ENCODE measurements around the gene ASB15.
"Not testable (repeated sequence)": the region's sequence is repeated elsewhere in the genome, so short reads cannot be mapped to it uniquely, and the experiment has no call there.

Gene ASB15

DNA sequence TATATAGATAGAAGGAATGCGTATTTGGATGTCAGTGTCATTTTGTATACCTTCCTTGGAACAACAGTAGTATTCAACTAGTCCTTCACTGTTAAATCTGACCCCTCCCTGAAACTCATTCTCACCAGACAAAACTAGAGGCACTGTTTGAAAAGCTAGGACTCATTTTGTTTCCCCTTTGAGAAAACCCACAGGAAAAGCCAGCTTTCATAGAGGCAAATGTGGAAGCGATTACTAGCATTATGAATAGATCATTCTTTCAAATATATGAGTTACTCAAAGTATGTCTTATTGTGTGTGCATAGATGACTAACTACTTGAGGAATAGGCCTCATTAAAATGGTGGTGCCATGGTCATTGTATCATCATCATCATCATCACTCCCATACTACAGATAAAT is 1.9 kb upstream of the ASB15 start:
- DNase-seq, result no peak

DNA sequence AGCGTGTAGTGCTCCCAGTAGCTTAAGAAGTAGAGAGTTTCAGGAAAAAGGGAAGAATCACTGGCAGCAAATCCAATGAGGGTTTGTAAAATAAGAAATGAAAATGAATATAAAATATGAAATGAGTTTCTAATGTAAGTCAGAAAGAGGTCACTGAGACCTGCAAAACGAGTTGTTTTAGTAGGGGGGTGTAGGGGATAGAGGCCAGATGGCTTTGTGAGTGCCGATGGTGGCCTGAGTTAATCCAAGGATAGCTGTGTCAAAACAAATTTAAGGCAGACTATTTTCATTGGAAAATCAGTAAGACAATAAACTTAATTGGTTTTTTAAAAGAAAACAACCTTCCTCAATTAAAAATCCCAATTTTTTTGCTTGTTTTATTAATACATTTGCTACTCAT is 745 bp upstream of the ASB15 start:
- DNase-seq, result no peak

DNA sequence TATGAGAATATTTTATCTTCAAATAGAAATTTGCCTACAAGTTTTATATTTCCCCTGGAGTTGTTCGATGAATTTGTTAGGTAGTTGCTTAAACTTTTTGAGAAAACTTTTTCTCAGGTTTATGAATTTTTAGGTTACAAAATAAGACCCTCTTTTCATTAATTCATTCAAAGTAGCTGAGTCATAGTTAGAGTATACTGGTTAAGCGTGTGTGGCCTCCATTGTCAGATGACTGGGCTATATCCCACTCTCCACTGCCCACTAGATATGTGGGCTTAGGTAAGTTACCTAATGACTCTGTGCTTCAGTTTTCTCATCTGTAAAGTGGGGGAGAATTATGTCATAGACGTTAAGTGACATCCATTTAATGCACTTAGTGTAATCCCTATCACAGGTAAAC is 1.0 kb downstream of the ASB15 start:
- no peak for DNase-seq

DNA sequence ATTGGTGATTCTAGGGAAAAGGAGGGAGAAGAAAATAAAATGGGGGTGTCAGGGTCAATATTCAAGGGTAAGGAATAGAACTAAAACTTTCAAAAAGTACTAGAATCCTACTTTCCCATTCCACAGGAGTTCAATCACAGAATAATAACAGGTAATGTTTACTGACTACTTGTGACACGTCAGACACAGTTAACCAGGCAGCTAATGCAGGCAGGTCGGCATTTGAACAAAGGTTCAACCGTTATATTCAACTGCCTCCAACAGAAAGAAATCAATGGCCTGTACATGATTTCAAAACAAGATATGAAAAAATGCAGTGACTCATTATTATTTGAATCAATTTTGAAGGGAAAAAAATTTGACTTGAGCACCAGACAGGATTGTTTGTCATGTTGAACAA is 3.1 kb downstream of the ASB15 start:
- DNase-seq, result no peak

DNA sequence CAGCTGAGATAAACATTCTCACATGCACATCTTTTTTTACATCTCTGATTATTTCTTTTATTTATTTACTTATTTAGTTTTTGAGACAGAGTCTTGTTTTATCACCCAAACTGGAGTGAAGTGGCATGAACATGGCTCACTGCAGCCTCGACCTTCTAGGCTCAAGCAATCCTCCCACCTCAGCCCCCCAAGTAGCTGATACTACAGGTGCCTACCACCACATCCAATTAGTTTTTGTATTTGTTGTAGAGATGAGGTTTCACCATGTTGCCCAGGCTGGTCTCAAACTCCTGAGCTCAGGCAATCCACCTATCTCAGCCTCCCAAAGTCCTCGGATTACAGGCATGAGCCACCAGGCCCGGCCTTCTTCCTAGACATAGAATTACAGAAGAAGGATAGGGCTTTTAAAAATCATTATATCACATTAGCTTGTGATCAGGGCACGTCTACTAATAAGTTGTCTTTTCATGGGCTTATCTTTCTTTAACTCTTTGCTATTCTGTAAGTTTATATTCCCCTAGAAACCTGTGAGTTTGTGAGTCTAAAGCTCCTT is 5.9 kb downstream of the ASB15 start:
- no peak for DNase-seq

DNA sequence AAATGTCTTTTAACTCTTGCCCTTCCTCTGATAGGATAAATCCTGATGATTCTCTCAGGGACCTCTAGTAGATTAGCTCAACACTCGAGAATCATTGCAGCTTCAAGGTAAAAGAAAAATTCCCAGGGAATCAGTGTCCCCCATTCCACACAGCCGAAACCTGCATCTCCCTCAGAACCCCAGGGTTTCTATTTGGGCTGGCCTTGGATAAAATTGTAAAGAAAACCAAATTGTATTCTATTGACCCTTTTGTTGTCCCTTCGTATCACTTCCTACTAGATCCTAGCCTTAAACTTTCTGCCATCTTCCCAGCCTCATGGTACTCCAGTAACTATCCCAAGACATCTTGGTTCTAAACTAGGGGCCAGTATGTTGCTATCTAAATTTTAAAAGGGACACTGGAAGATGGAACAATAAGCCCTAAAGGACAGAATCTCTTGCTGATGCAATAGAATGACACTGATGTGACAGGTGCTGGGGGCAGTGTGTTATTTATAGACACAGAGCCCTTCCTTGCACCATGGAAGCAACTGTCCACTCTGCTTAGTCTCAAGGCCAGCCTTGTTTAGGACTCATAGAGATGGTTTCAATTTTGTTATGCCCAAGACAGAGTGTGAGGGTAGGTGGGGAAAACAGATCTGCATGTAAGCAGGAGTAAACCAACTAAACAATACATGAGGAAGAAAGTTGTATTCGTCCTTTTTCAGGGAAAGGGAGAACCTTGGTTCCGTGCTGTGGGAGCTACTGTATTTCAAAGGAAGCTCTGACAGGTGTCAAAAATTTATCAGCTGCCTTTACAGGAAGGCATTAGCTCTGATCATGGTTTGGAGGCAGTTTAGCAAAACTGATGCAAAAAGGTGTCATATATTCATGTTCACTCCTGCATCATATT is 7.6 kb downstream of the ASB15 start:
- DNase-seq, result no peak

DNA sequence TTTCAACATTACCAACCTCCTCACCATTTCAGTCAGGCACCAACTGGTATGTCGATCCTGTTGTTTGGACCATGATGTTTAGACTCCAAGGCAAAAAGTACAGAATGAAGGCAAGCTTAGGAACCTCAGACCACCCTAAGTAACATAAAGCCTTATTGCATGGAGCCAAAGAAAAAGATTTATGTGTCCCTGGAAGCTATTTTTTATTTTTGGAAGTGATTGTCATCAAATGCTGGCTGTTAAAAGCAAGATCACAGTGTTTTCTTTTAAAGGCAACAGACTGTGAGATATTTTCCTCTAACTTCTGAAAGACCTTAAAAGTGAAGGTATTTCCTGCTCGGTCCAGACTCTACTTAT is 8.2 kb downstream of the ASB15 start:
- DNase-seq, result no peak

DNA sequence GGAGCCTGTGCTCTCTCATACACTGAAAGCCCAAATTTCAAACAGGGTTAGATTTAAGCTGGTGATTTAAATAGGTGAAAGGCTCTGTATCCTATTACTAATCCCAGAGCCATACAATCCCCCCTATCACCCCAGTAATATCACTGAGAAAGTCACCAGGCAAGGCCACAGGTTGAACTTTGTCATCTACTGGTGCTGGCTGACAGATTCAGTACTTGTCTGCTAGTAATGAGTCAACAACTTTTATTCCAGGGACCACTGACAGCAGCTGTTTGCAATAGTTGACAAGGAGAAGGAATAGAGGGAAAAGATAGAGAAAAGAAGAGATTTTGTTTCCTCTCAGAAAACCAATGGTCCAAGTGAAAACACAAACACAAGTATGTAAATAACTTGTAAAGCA is 10.4 kb downstream of the ASB15 start:
- no peak for DNase-seq

DNA sequence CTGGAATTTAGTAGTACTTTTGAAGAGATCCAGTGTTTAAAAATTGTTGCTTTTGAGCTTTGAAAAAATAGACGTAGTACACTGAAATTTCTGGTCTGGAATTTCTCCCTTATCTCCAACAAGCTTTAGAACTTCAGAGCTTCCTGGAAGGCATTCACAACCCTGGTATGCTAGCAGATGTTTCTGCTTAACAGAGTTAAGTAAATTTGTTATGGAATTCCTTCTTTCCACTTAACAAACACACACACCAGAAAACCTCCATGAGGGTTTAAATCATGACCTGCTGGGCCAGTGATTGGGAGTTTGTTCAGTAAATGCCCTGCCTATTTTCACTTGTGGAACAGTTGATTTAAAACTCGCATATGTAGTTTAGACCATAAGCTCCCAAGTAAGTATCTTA is 13.7 kb downstream of the ASB15 start:
- no peak for DNase-seq

DNA sequence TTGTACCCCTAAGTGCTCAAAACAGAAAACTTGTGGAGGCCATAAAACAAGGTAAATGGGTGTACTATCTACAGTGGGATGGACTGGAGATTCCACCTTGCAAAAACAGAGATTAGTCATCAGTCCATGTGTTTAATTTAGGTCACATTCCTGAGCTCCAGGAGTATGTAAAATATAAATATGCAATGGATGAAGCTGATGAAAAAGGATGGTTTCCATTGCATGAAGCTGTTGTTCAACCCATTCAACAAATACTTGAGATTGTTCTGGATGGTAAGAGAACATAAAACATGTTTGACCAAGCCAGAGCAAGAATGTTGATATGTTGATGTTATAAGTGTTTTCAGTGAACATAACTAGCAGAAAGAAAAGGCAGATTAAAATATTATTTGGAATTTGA is 14.6 kb downstream of the ASB15 start:
- no peak for DNase-seq

DNA sequence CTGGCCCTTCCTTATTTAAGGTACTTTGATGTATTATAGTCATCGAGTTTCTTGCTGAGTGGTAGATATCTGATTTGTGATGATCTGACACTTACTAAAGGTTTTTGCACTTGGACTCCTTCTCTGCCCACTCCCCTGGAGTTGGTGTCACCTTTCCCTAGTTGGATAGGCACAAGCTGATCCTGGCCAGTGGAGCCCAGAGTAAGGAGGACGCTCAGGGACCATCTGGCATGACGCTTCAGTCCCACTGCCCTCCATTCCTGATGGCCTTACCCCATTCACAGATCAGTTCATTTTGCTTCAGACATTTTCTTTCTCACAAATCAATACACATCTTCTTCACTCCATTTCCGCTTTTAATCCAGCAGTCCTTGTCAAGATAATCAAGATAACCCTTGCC is 20.1 kb downstream of the ASB15 start:
- DNase-seq, result no peak

DNA sequence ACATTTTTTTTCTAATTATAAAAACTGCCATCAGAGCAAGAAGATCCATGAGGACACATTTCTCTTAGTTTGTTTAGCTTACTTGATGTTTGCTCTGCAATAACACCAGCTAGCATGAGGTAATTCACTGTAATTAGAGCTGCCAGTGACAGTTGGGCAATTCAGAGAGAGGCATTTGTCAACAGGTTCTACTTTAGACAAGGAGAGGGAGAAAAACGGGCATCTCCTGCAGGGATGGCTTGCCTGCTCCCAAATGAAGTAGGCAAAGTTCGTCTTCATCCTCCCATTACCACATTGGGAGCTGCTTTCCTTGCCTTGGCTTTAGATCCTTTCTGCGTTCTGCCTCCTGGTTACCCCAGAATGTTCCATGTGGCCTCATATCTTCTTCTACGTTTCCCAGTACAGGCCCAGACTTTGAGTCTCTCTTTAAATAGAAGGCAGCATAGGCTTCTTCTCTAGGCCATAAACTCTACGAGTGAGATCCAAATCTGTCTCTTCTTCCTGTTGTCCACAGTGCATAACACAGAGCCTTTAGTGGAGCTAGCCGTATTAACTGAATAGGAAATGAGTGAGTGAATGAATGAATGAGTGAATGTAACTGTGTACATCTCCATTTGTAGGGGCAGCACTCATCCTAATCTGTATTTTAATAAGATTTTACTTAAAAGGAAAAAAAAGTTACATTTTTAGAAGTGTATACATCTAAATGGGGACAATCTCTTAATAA is 21.2 kb downstream of the ASB15 start:
- DNase-seq, result no peak

DNA sequence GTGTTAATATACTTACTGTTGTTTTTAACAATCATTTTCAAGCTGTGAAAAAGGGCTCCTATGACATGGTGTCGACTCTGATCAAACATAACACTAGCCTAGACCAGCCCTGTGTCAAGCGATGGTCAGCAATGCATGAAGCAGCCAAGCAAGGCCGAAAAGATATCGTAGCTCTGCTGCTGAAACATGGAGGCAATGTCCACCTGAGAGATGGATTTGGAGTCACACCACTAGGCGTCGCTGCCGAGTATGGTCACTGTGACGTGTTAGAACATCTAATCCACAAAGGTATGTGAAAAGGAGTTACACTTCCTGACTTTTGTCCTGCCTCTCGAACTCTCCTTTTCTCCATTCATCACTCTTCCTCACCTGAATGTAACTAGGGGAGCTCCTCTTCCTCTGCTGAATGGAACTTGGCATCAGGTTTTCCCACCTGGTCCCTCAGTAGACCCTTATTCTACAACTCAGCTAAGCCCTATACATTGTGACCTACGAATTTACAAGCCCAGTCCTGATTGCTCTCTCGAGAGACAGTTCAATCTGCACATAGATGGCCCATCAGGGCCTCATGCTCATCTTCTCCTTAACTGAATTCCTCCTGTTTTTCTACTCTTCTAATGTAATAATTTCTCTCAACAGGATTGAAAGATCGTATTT is 23.0 kb downstream of the ASB15 start:
- peak; percentile 65 for DNase-seq

DNA sequence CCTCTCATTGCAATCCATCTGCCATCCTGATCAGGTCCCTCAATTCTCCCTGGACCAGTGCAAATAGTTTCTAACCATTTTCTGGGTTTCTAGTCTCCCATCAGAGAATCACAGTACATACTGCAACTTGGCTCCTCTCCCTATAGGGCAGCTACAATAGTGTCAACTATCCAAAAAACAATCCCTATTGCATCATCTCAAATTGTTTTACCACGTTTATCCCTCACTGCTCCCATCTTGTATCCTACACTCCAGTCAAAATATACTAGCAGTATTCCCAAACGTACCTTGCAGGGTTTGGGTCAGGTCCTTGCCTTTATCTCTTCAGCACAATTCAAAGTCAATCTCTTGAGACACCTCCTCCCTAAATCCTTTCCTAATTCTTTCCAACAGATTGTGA is 23.6 kb downstream of the ASB15 start:
- no peak for DNase-seq

DNA sequence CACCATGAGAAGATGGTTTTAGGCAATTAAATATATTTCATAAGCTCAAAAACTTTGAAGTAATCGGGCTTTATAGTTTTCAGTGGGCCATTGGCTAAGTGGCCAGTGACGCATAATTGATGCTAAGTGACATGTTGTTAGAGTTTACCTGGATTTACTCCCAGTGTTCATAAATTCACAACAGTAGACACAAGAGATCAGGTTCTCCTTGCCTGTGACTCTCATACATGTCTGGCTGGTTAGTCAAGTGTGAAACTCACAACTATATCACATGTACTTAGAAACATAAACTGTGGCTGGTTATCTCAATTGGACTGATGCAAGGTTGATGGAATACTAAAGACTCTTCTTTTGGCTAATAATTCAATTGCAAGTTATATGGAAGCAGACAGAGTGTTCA is 26.2 kb downstream of the ASB15 start:
- no peak for DNase-seq

DNA sequence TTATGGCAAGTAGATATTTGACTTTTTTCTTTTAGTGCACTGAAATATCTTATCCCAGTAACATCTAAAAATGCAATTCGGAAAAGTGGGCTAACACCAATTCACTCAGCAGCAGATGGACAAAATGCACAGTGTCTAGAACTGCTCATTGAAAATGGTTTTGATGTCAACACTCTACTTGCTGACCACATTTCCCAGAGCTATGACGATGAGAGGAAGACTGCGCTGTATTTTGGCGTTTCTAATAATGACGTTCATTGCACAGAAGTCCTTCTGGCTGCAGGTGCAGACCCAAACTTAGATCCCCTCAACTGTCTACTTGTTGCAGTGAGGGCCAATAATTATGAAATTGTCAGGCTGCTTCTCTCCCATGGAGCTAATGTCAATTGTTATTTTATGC is 27.2 kb downstream of the ASB15 start:
- DNase-seq, result no peak

DNA sequence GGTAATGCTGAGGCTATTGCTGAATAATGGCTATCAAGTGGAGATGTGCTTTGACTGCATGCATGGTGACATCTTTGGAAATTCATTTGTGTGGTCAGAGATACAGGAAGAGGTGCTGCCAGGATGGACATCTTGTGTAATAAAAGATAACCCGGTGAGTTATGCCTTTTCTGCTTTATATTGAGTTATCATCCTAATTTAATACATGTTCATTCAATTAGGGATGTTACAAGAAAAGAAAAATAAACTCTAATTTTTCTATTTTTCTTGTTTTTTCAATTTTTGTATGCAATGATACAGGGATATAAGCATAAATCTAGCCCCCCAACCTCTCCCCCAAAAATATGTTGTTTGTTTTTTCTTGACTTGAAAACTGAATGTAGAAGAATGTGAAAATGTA is 27.7 kb downstream of the ASB15 start:
- DNase-seq, result no peak

DNA sequence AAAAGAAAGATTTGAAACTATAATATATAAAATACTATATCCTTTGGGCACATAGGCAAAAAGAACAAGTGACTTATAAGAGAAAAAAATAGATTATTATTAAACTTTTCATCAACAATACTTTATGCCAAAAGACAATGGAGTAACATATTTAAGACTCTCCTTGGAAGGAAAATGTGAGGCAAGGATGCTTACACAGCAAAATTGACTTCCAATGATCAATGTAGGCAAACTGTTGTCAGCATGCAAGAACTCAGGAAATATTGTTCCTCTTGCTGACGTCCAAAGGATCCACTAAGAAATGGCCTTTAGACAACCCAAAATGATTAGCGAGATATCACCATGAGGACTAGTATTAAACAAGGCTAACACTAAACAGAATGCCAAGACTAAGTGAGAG is 31.2 kb downstream of the ASB15 start:
- no peak for DNase-seq

DNA sequence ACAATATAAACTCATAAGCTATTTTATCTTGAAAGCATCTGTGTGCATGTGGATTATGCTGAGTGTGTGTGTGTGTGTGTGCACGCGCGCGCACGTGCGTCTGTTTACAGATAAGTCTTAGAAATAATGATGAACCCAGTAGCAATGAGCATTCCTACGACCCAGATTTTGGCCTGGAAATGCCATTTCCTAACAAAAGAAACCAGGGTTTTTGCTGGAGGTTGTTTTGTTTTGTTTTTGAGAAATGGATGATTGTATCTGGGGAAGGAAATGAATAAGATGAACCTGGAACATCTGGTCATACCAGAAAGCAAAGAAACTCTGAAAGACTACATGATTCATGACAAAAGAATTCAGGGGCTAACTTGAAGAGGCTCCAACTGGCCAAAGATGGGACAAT is 31.9 kb downstream of the ASB15 start:
- no peak for DNase-seq

DNA sequence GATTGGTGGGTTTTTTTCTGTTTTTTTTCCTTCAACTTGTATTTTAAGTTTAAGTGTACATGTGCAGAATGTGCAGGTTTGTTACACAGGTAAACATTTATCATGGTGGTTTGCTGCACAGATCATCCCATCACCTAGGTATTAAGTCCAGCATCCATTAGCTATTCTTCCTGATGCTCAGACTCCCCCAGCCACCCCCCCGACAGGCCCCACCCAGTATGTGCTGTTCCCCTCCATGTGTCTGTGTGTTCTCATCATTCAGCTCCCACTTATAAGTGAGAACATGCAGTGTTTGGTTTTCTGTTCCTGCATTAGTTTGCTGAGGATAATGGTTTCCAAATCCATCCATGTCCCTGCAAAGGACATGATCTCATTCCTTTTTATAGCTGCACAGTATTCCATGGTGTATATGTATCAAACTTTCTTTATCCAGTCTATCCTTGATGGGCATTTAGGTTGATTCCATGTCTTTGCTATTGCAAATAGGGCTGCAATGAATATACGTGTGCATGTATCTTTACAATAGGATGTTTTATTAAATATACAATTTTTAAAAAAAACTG is 32.5 kb downstream of the ASB15 start:
- not testable (repeated sequence) for DNase-seq

DNA sequence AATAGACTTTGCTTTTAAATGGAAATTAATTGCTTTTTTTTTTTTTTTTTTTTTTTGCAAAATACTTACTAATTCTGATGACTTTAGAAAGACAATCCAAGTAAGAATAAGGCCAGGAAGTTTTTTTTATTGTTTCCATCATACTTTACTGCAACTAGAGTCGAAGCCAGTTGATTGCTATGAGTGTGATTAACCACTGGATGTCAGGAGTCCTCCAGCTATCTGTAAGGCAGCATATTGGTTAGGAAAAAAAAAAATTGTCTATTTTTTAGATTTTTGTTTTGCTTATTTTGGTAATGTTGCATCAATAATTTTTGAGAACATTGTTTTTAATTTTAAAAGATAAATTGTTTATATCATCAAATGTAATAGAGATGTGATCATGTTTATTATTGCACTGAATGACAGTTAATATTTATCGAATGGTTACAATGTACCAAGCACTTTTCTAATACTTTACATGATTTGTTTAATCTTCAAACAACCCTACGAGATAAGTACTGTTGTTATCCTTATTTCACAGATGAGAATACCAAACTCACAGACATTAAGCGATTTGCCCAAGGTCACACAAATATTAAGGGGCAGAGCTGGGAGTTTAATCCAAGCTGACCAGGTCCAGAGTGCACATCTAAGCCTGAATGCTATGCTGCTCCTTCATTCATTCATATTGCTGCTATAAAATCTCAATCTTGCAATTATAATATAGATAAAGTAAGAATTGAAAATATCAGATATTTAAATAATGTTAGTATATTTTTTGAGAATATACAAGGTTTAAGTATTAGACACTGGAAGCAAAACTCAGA is 34.1 kb downstream of the ASB15 start:
- no peak for DNase-seq

DNA sequence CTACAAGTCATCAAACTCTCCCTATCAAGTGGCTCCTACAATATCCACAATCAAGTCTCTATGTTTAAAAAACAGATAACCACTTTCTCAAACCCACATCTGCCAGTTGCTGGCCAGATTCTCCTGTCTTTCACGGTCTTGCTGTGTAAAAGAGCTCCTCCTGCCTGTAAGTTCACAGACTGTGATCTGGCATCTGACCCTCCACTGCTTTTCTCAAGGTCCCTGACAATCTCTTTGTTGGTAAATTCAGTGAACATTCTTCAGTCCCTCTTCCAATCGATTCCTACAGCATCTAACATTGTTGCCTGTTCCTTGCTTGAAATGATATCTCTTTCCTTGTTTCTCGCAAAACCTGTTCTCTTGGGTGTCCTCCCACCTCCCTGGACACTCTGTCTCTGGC is 35.6 kb downstream of the ASB15 start:
- no peak for DNase-seq

DNA sequence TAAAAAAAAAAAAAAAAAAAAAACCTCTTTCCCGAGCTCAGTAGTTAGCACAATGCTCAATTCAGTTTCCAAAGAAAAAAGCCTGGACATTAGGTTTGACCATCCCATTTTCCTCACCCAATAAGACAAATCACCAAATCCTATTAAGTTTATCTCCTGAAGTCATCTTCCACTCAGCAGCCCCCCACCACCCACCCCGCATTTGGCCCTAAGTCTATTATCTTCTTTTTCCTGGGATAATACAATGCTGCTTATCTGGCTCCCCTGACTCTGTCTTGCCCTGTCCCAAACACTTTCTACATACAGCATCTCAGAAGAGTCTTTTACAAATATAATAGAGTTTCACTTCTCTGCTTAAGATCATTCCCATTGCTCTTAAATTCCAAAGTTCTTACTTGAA is 36.3 kb downstream of the ASB15 start:
- no peak for DNase-seq
